DOHH2 (cell line): ENCODE measurements around the gene ALK.

Source experiments
- CTCF ChIP-seq: fragments of 200-600 bp; sonication (generic); IDR thresholded peaks from one replicate; pipeline ENCODE4 v1.5.1; 2014; ENCODE audit warnings: antibody characterized with exemption, mild to moderate bottlenecking, low read depth, low read length; ENCODE audit not compliant: poor library complexity, severe bottlenecking
- EZH2phosphoT487 ChIP-seq: fragments of 200-600 bp; sonication (generic); IDR thresholded peaks from 2 replicates; pipeline ENCODE4 v1.6.1; 2017; ENCODE audit warnings: borderline replicate concordance, mild to moderate bottlenecking, antibody characterized with exemption, low read length, moderate library complexity, mixed read lengths

DNA sequence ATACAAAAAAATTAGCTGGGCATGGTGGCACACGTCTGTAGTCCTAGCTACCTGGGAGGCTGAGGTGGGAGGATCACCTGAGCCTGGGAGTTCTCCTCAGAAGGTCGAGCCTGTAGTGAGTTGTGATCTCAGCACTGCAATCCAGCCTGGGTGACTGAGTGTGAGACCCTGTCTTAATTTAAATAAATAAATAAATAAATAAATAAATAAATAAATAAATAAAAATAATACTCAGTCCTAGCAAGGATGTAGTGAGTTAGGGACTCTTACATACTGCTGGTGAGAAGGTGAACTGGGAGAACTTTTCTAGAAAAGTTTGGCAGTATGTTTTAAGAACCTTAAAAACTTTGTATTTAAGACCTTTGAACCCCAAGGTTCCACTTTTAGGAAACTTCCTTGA lies 576.1 kb downstream of the ALK start:
- TF ChIP-seq CTCF (no peak), EZH2phosphoT487 (no peak)
